Dermis lymphatic vessel endothelial cell (primary cell): ENCODE data around the gene NOL4L. TPM values are rescaled to one million over a fixed set of nuclear protein-coding genes. Genes with fewer than 3 reads are reported as not detected.

Experiments used
- total RNA-seq: library from RNA; depleted of rRNA; stranded (reverse); fragments of >200 nt; gene quantifications from 2 replicates; pipeline ENCODE4 v1.2.1, GENCODE V29; 2014

NOL4L gene
- 7.0 and 14.0 TPM in 2 replicates for total RNA-seq

DNA sequence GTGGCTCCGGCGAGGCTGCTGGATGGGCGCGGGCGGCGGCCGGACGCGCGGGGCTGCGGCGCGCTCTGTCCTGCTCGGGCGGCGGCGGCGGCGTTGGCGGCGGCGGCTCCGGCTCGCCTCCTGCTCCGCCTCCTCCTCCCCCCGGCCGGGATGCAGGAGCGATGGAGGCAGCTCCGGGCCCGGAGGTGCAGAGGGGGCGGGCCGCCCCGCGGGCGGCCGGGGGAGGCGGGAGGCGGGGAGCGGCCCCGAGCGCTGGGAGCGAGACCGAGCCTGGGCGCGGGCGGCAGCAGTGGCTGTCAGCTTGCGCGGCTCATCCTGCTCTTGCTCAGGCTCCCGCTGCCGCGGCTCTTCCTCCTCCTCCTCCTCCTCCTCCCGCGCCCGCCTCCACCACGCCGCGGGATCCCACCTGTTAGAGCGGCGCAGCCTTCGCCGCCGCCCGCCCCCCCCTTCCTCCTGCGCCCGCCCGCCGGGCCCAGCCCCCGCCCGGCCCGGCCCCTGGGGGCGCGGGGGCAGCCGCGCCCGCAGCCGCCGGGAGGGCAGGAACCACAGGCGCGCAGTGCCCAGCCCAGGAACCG lies at the start of gene NOL4L:
NOL4L (minus strand) TSS at position 323 of the 575 bp plus-strand sequence. CDS start 443 bp downstream, outside the sequence.

Other genes starting within 250 kb of the NOL4L start
- gene ASXL1, start 227.0 kb downstream of the NOL4L start, total RNA-seq: 39.1 and 39.3 TPM in 2 replicates
- gene C20orf203, start 88.6 kb upstream of the NOL4L start, total RNA-seq: not detected in 2 replicates
- 23.6 and 26.0 TPM in 2 replicates for gene COMMD7, start 158.1 kb upstream of the NOL4L start, total RNA-seq
- gene DNMT3B, start 177.1 kb upstream of the NOL4L start, total RNA-seq: 0.76 and 1.2 TPM in 2 replicates
- 82.9 and 85.5 TPM in 2 replicates for gene MAPRE1, start 234.6 kb upstream of the NOL4L start, total RNA-seq